K562 (cell line): ENCODE measurements around the gene LRIT1. TPM values are rescaled to one million over a fixed set of nuclear protein-coding genes. Genes with fewer than 3 reads are reported as not detected.
A peak's percentile ranks its signal among the peaks of the same experiment; 100 is the strongest.

Source experiments
- ATAC-seq: fragments of 200-7000 bp; cut with Tn5 transposase; 3 replicates; pipeline ENCODE4 v1.9.1; 2020; ENCODE audit warnings: moderate library complexity
- BruUV-seq: library from RNA; stranded (reverse); fragments of 400-500 nt; replicated peaks from 2 replicates; lab custom pipeline; 2021; lab: Mats Ljungman, UMichigan
- CTCF ChIA-PET: fragments of 300-600 bp; formaldehyde crosslinking; extraction: SDS; loops from one replicate; lab custom pipeline; 2021; ENCODE audit warnings: low intra/inter-chr PET ratio; lab: Yijun Ruan, JAX
- POLR2A ChIA-PET: fragments of 300-600, 350-650 bp; sonication (Branson Sonifier 250); formaldehyde crosslinking; extraction: SDS; loops from one replicate; lab custom pipeline; 2021; ENCODE audit warnings: antibody characterized with exemption, inconsistent platforms; lab: Yijun Ruan, JAX
- DNase-seq, 4 experiments: peaks; one replicate each; pipeline versions ENCODE4 v3.0.0 to v3.0.0-alpha.2; 2011 to 2018; ENCODE audit warnings: low spot score in 3 of 4, mixed read lengths in 3 of 4; ENCODE audit errors: extremely low read depth in 1 of 4
- FAIRE-seq: peaks from 2 replicates; lab custom pipeline; 2011; peaks lifted over from hg19 to GRCh38; lab: Jason Lieb, UNC
- H2AFZ ChIP-seq: 2 replicates; pipeline ENCODE4 v1.6.0; 2011; ENCODE audit warnings: low read depth, low read length, control low read depth, inconsistent platforms
- H3K27ac ChIP-seq: fragments of 200-600 bp; 3 replicates; pipeline ENCODE4 v1.8.0; 2011; ENCODE audit warnings: low read depth, mild to moderate bottlenecking, control low read depth, inconsistent platforms, low read length, moderate library complexity, mixed read lengths; ENCODE audit errors: extremely low read depth
- H3K27me3 ChIP-seq, 2 experiments: fragments of 300-600 bp in 1 of 2; 2 replicates in 1 of 2; 3 replicates in 1 of 2; pipeline versions ENCODE4 v1.6.0 to v1.8.0; 2011; ENCODE audit warnings: inconsistent platforms in 2 of 2, low read length in 2 of 2, mild to moderate bottlenecking in 1 of 2, mixed read lengths in 1 of 2, moderate library complexity in 1 of 2; ENCODE audit not compliant: control insufficient read depth in 2 of 2, insufficient read depth in 2 of 2
- H3K36me3 ChIP-seq: fragments of 300-600 bp; 3 replicates; pipeline ENCODE4 v1.8.0; 2011; ENCODE audit warnings: mild to moderate bottlenecking, low read length, inconsistent platforms; ENCODE audit not compliant: control insufficient read depth, insufficient read depth
- H3K4me1 ChIP-seq, 2 experiments: fragments of 200-600 bp in 1 of 2; replicated peaks in 1 of 2; 2 replicates in 1 of 2; 3 replicates in 1 of 2; pipeline versions ENCODE4 v1.5.1 to v1.8.0; 2011; ENCODE audit warnings: inconsistent platforms in 2 of 2, low read length in 2 of 2, mild to moderate bottlenecking in 1 of 2, mixed read lengths in 1 of 2, moderate library complexity in 1 of 2; ENCODE audit not compliant: control insufficient read depth in 2 of 2, insufficient read depth in 2 of 2
- H3K4me2 ChIP-seq: 2 replicates; pipeline ENCODE4 v1.6.1; 2011; ENCODE audit warnings: low read length, control low read depth, inconsistent platforms, mixed read lengths; ENCODE audit not compliant: insufficient read depth
- H3K4me3 ChIP-seq: fragments of 200-600 bp; sonication (generic), shearing (Covaris generic); 2 replicates; pipeline ENCODE4 v1.5.1; 2016; ENCODE audit warnings: control low read depth, inconsistent platforms
- H3K79me2 ChIP-seq: fragments of 200-600 bp; 3 replicates; pipeline ENCODE4 v1.8.0; 2011; ENCODE audit warnings: low read length, inconsistent platforms; ENCODE audit not compliant: control insufficient read depth, insufficient read depth
- H3K9ac ChIP-seq, 2 experiments: 2 replicates each; pipeline versions ENCODE4 v1.6.0 to v1.6.1; 2011; ENCODE audit warnings: low read depth in 2 of 2, low read length in 2 of 2, control low read depth in 1 of 2, inconsistent platforms in 1 of 2, mild to moderate bottlenecking in 1 of 2, mixed read lengths in 1 of 2; ENCODE audit not compliant: insufficient read depth in 1 of 2
- H3K9me1 ChIP-seq: one replicate; pipeline ENCODE4 v1.6.0; 2011; ENCODE audit warnings: inconsistent platforms, mild to moderate bottlenecking, low read length, moderate library complexity; ENCODE audit not compliant: control insufficient read depth, insufficient read depth
- H3K9me3 ChIP-seq: replicated peaks from 2 replicates; pipeline ENCODE4 v1.5.1; 2011; ENCODE audit warnings: low read depth, low read length, inconsistent platforms; ENCODE audit not compliant: control insufficient read depth, insufficient read depth
- H4K20me1 ChIP-seq: replicated peaks from 2 replicates; pipeline ENCODE4 v1.6.1; 2011; ENCODE audit warnings: low read length, inconsistent platforms, mixed read lengths; ENCODE audit not compliant: control insufficient read depth, insufficient read depth
- AFF1 ChIP-seq, 2 experiments: fragments of 450-650 bp; IDR thresholded peaks; 2 replicates each; pipeline ENCODE4 v1.6.1; 2018; ENCODE audit warnings: mild to moderate bottlenecking in 2 of 2, low read depth in 1 of 2; ENCODE audit not compliant: partially characterized antibody in 2 of 2
- C11orf30 ChIP-seq: fragments of 450-650 bp; IDR thresholded peaks from 2 replicates; pipeline ENCODE4 v1.6.1; 2016; ENCODE audit warnings: low read depth, mild to moderate bottlenecking
- GABPB2 ChIP-seq: fragments of 250-450 bp; sonication (Bioruptor Pico); conservative IDR thresholded peaks from 2 replicates; pipeline ENCODE4 v1.5.1; 2021; ENCODE audit warnings: mild to moderate bottlenecking
- HNRNPH1 ChIP-seq: fragments of 200-400 bp; formaldehyde crosslinking; optimal IDR thresholded peaks from 2 replicates; pipeline ENCODE3; 2017; ENCODE audit warnings: low read depth, mild to moderate bottlenecking, low read length, moderate library complexity
- MTA3 ChIP-seq: fragments of 450-650 bp; formaldehyde crosslinking; IDR thresholded peaks from 2 replicates; pipeline ENCODE4 v1.6.1; 2017; ENCODE audit warnings: mild to moderate bottlenecking, borderline replicate concordance
- POLR2H ChIP-seq: IDR thresholded peaks from 2 replicates; pipeline ENCODE4 v1.6.1; 2016; ENCODE audit warnings: missing genetic modification characterization, low read depth, mild to moderate bottlenecking, control low read depth, missing compliant biosample characterization, moderate library complexity
- PYGO2 ChIP-seq: fragments of 450-650 bp; IDR thresholded peaks from 2 replicates; pipeline ENCODE4 v1.6.1; 2016; ENCODE audit warnings: mild to moderate bottlenecking, missing genetic modification characterization, moderate library complexity, missing compliant biosample characterization
- TEAD1 ChIP-seq, 2 experiments: fragments of 450-650 bp in 1 of 2; sonication (generic) in 1 of 2; formaldehyde crosslinking; IDR thresholded peaks; 2 replicates each; pipeline versions ENCODE4 v1.4.0 to v1.8.0; 2020 to 2022; ENCODE audit warnings: mild to moderate bottlenecking in 2 of 2, missing genetic modification reagents in 1 of 2
- VEZF1 ChIP-seq: fragments of 200-800 bp; sonication (Bioruptor generic); IDR thresholded peaks from 2 replicates; pipeline ENCODE4 v1.6.1; 2017; ENCODE audit warnings: missing genetic modification characterization, missing compliant biosample characterization
- ZBTB1 ChIP-seq: sonication (generic); formaldehyde crosslinking; IDR thresholded peaks from 2 replicates; pipeline ENCODE4 v1.8.1; 2023; ENCODE audit warnings: missing genetic modification reagents, low read depth, mild to moderate bottlenecking, borderline replicate concordance
- ZC3H11A ChIP-seq: IDR thresholded peaks from 2 replicates; pipeline ENCODE4 v1.6.1; 2012; ENCODE audit warnings: low read depth, low read length, improper control_type of control experiment
- ZNF551 ChIP-seq: fragments of 250-450 bp; sonication (Bioruptor Pico); IDR thresholded peaks from 2 replicates; pipeline ENCODE4 v1.5.0; 2021; ENCODE audit warnings: mild to moderate bottlenecking, moderate library complexity
- WGBS: fragments of 100-300 bp; shearing (Covaris generic); methylation state at CpG from one replicate; pipeline ENCODE4 v1.1.6; 2016; ENCODE audit warnings: low coverage, mixed read lengths; ENCODE audit not compliant: insufficient coverage; ENCODE audit errors: missing lambda C conversion rate; 5-methylcytosine and 5-hydroxymethylcytosine counted together
- in situ Hi-C: fragments of 300-500 bp; cut with MboI; formaldehyde crosslinking; loops from 4 replicates; pipeline ENCODE4 v1.15.0; 2018; ENCODE audit warnings: inconsistent platforms, mixed read lengths
- intact Hi-C: fragments of 100-400 bp; cut with micrococcal nuclease; formaldehyde crosslinking; loops from 2 replicates; pipeline ENCODE4 v1.14.2; 2022
- polyA plus RNA-seq, 8 experiments: library from polyadenylated mRNA; depleted of rRNA in 4 of 8; stranded (reverse) in 5 of 8; unstranded in 3 of 8; fragments of >200 nt; fragmentation: Nextera tagmentation in 2 of 8; fragmentation: Illumina TruSeq in 1 of 8; extraction: Ambion mirVana in 2 of 8; extraction: Trizol in 1 of 8; gene quantifications; 2 replicates each; pipeline versions ENCODE4 v1.2.1 to v1.2.3, GENCODE V29; 2011 to 2014; ENCODE audit warnings: inconsistent platforms in 1 of 8, missing spikeins in 1 of 8
- total RNA-seq, 7 experiments: library from RNA; depleted of rRNA in 6 of 7; stranded (reverse); fragments of >200 nt in 6 of 7; fragmentation: Illumina TruSeq in 2 of 7; extraction: Trizol in 2 of 7; gene quantifications; 2 replicates each; pipeline versions ENCODE4 v1.2.1 to v1.2.3, GENCODE V29; 2011 to 2021; ENCODE audit warnings: low replicate concordance in 1 of 7

Gene LRIT1
- total and polyA plus RNA-seq, 9 of the 15 experiments (the other 6 are each of a cell fraction or from before 2014, with no cell fraction given): not detected

DNA sequence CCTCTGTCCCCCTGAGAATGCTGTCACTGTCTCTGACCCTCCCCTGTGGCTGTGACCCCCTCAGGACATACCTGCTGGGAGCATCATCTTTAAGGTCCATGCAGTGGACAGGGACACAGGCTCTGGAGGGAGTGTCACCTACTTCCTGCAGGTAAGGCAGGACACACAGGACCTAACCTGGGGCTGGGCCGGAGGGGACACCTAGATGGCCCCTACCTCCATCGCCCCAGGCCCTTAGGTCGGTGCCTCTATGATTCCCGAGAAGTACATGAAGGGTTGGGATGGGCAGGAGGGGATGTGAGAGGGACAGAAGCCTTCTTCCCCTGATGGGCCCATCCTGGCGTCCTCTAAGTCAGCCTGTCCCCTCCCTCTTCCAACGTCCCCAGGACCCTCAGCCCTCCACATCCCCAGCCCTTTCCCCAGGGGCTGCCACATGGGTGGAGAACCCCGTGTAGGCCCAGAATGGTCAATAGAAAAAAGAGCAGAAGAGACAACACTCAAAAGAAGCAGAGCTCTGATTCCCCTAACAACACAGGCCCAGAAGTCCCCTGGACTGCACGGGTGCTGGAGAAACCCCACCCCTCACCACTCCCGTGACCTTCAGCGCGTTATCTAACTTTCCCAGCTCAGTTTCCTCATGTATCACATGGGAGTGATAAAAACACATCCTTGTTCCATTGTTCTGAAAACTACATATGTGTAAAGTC, 40.7 kb downstream of the LRIT1 start (continued):
- TF ChIP-seq VEZF1 (CRISPR knock-in tag) (peak; percentile 42; the same call in 1 of the 2 replicates), ZBTB1 (CRISPR knock-in tag) (no peak)
- TF ChIP-seq, all 486 proteins: peak for 15

DNA sequence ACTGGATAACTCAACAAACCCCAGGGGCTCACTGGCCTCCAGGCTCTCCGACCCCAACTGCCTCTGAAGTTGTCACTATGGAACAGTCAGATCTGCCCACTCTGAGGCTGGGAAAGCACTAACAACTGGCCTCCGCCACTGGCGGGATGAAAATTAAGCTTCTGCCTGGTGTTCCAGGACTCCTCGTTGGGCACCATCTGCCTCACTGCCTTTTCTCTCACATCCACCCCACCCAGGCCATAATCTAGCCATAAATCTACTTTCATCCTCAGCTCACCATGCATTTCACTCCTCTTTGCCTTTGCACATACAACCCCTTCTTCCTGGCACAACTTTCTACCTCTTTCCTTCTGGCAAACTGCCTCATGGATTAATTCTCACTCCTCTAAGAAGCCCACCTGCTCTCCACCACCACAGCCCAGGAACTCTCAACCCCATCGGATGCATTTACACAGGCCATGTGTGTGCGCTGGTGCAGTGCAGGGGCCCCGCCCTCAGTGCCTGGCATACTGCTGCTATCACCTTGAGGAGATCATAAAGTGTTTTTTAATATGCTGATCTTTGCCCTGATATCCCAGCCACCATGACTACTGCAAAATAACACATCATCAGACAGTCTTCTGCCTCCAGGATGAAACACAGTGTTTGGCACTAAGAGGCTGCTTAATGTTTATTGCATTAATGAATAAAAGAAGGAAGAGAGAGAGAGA, 43.0 kb downstream of the LRIT1 start:
- H3K27me3 ChIP-seq: peaks cover 34 to 55% of the 10 kb centered on the region in 2 experiments
- CTCF ChIA-PET: no interaction called here
- no TSS peak for BruUV-seq
- TF ChIP-seq HNRNPH1 (no peak), TEAD1 (CRISPR knock-in tag; IDR thresholded peaks at IDR 0.05) (no peak), C11orf30 (no peak), ZC3H11A (no peak), POLR2H (tag) (no peak), PYGO2 (tag) (no peak), ZNF551 (no peak), MTA3 (no peak), GABPB2 (CRISPR knock-in tag) (no peak), AFF1 (IDR thresholded peaks at IDR 0.05; ENCODE audit: low read depth in 1 of 2, partially characterized antibody in 2 of 2) (no peak)

More for the DNA sequence above, 43.0 kb downstream of the LRIT1 start:
- intact Hi-C loops: no loop called here
- ATAC-seq: no peak
- H3K27ac ChIP-seq: no peak overlapping the region
- no peak for FAIRE-seq
- peaks cover 13 to 30% of the 10 kb centered on the region in 2 experiments; a peak in 4 of 5 replicates for H3K4me1 ChIP-seq
- H3K4me2 ChIP-seq: no peak overlapping the region
- in situ Hi-C loops: no loop called here
- no peak for DNase-seq
- no peak overlapping the region for H3K9ac ChIP-seq
- H2AFZ ChIP-seq: no peak overlapping the region
- peaks cover 6% of the 10 kb centered on the region; the same call in 1 of the 2 replicates for H4K20me1 ChIP-seq
- H3K36me3 ChIP-seq: no peaks in the 10 kb centered on the region
- no peaks in the 10 kb centered on the region for H3K9me1 ChIP-seq
- H3K79me2 ChIP-seq: no peaks in the 10 kb centered on the region
- H3K4me3 ChIP-seq: no peak overlapping the region
- WGBS: 3% methylated on average over 7 of the region's 7 CpGs
- no peaks in the 10 kb centered on the region for H3K9me3 ChIP-seq
- POLR2A ChIA-PET: interaction anchor here (0.5 to 1.4 kb wide), 2 partner anchors 10 to 278 kb away, joined by 3 to 4 read pairs; no protein-coding TSS in a partner anchor
